ENCODE measurements around the gene GSG1L. TPM values are rescaled to one million over a fixed set of nuclear protein-coding genes. Genes with fewer than 3 reads are reported as not detected.

GSG1L gene
- total RNA-seq, 2 donors from 2014 or later: 13.9 to 34.7 TPM

- H3K27ac ChIP-seq: no peak overlapping the region
- no peak for DNase-seq (ENCODE audit: low spot score)
- H3K36me3 ChIP-seq: peaks cover 41% of the 10 kb centered on the region
- no peak overlapping the region for H3K4me3 ChIP-seq
- H3K27me3 ChIP-seq: no peaks in the 10 kb centered on the region
- TF ChIP-seq CTCF (IDR thresholded peaks at IDR 0.05): no peak
- no peaks in the 10 kb centered on the region for H3K4me1 ChIP-seq
- H3K9me3 ChIP-seq: peaks cover 0 to 8% of the 10 kb centered on the region in 2 donors
Measured at GRCh38 chr16:27764427-27764826, 299.1 kb downstream of the GSG1L start.

- no peak for TF ChIP-seq CTCF (IDR thresholded peaks at IDR 0.05)
- H3K36me3 ChIP-seq: peaks cover 47% of the 10 kb centered on the region
- no peaks in the 10 kb centered on the region for H3K4me1 ChIP-seq
Measured at GRCh38 chr16:27762441-27762840, 301.1 kb downstream of the GSG1L start.

GRCh38 chr16:27761816-27762215 is 301.7 kb downstream of the GSG1L start:
- no peak overlapping the region for H3K27ac ChIP-seq
- TF ChIP-seq CTCF (IDR thresholded peaks at IDR 0.05): no peak
- H3K4me1 ChIP-seq: no peaks in the 10 kb centered on the region
- peaks cover 0 to 8% of the 10 kb centered on the region in 2 donors for H3K9me3 ChIP-seq
- no peaks in the 10 kb centered on the region for H3K27me3 ChIP-seq
- H3K4me3 ChIP-seq: no peak overlapping the region
- H3K36me3 ChIP-seq: peaks cover 49% of the 10 kb centered on the region
- DNase-seq (ENCODE audit: low spot score): no peak

More at GRCh38 chr16:27762441-27762840, 301.1 kb downstream of the GSG1L start:
- H3K9me3 ChIP-seq: peaks cover 0 to 8% of the 10 kb centered on the region in 2 donors
- no peak overlapping the region for H3K4me3 ChIP-seq
- no peaks in the 10 kb centered on the region for H3K27me3 ChIP-seq
- no peak overlapping the region for H3K27ac ChIP-seq
- no peak for DNase-seq (ENCODE audit: low spot score)

- no peaks in the 10 kb centered on the region for H3K4me1 ChIP-seq
Measured at GRCh38 chr16:27760789-27761176, 302.7 kb downstream of the GSG1L start.

GRCh38 chr16:27759967-27760788 is 303.3 kb downstream of the GSG1L start:
- DNase-seq (ENCODE audit: low spot score): no peak
- Histone ChIP-seq H3K9me3 (peaks cover 0 to 8% of the 10 kb centered on the region in 2 donors), H3K27ac (no peak overlapping the region), H3K36me3 (peaks cover 42% of the 10 kb centered on the region), H3K27me3 (no peaks in the 10 kb centered on the region), H3K4me1 (no peaks in the 10 kb centered on the region), H3K4me3 (no peak overlapping the region)
- no peak for TF ChIP-seq CTCF (IDR thresholded peaks at IDR 0.05)

More at GRCh38 chr16:27760789-27761176, 302.7 kb downstream of the GSG1L start:
- no peak overlapping the region for H3K27ac ChIP-seq
- peaks cover 42% of the 10 kb centered on the region for H3K36me3 ChIP-seq
- H3K27me3 ChIP-seq: no peaks in the 10 kb centered on the region
- no peak overlapping the region for H3K4me3 ChIP-seq
- TF ChIP-seq CTCF (IDR thresholded peaks at IDR 0.05): no peak
- H3K9me3 ChIP-seq: peaks cover 0 to 8% of the 10 kb centered on the region in 2 donors
- DNase-seq (ENCODE audit: low spot score): no peak

Measured in right atrium auricular region (tissue), 2 donors.